ENCODE measurements around the gene CFAP90.

CFAP90 gene

GRCh38 chr5:7867260-7867659 is 16.3 kb upstream of the CFAP90 start:
- DNase-seq, result no peak

GRCh38 chr5:7866196-7866595 is 15.3 kb upstream of the CFAP90 start:
- no peak for DNase-seq

GRCh38 chr5:7857926-7858632 is 7.1 kb upstream of the CFAP90 start:
- DNase-seq, result no peak

- no peak for DNase-seq
These were observed 6.4 kb upstream of the CFAP90 start for GRCh38 chr5:7857361-7857760.

- DNase-seq, result no peak
These were observed 5.9 kb upstream of the CFAP90 start for GRCh38 chr5:7856855-7857254.

DNA sequence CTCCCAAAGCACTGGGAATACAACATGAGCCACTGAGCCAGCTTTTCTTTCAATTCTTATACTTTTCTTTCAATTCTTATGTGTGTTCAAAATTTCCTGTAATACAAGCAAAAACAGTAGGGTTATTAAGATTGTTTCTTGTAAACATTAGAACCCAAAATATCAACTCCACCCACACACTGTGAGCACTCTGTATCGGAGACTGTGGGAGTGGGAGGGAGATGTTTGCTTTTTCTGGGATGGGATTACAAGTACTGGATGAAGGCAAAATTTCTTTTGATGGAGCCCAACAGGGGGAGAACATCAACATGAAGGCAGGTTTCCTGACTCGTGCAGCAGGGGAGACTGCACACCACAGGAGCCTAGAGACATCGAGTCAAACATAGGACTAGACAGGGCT is 4.7 kb upstream of the CFAP90 start:
- DNase-seq, result no peak

DNA sequence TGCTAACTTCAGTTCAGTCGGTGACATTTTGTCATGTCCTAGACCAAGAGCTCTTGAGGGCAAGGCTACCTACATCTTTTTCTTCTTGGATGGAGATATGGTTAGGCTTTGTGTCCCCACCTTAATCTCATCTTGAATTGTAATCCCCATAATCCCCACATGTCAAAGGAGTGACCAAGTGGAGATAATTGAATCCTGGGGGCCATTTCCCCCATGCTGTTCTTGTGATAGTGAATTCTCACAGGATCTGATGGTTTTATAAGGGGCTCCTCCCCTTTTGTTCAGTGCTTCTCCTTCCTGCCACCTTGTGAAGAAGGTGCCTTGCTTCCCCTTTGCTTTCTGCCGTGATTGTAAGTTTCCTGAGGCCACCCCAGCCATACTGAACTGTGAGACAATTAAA is 2.1 kb upstream of the CFAP90 start:
- DNase-seq, result no peak

DNA sequence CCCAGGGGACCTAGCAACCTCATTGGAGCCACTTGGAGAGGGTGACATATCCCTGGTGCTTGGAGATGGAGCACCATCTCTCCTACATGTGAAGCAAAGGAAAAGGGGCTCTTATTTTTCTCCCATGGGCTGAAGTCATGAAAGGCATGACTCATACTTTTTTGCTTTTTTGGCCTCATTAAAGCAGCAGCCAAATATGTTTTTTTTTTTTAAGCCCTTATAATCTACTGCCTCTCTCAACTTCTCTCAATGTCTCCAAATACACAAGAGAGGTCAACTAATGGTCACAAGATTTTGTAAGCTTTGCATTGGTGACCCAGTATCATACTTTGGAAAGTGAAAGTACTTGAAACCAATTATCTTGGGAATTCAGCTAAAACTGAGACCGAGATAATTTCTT is 1.6 kb upstream of the CFAP90 start:
- no peak for DNase-seq

DNA sequence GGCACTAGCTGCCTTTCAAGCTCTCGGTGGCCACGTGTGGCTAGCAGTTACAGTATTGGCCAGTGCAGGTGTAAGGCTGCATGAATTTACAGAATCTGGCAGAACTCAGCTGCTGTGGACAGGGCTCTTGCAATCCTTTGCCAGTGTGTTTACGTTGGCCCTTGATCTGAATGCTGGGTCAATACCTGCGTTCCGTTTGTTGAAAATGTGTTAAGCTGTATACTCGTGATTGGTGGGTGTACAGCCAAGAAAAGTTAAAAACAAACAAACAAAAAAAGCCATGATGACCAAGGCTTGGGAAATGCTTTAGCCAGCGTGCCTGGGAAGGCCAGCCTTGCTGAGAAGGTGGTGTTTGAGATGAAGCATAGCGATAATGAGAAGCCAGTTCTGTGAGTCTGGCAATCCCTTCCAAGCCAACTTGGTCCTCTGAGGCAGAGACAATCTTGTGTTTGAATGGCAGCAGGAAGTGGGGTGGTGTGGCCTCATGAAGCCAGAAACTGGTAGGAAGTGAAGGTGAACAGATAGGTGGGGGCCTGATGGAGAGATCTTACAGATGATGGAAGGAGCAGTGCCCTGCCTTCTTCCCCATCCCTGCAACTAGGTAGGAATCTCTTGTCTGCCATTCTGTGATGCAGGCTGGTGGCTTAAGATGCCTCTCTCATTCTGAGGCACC is 820 bp upstream of the CFAP90 start:
- DNase-seq, result no peak

DNA sequence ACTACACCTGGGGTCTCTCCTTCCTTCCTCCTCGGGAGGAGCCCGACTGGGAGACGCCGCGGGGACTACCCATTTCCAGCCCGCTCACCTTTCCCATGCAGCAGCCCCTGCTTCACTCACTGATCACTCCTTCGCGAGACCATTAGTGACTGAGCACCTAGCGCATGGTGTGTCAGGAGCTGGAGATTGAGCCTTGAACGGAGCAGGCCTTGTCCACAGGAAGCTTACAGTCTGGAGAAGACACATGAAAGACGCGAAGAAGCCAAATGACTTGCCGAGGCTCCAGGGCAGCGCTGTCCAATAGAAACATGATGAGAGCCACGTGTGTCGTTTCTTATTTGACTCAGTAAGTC is 283 bp upstream of the CFAP90 start:
- DNase-seq, result no peak

- no peak for DNase-seq
These were observed 1.1 kb downstream of the CFAP90 start for GRCh38 chr5:7849681-7850394.

DNA sequence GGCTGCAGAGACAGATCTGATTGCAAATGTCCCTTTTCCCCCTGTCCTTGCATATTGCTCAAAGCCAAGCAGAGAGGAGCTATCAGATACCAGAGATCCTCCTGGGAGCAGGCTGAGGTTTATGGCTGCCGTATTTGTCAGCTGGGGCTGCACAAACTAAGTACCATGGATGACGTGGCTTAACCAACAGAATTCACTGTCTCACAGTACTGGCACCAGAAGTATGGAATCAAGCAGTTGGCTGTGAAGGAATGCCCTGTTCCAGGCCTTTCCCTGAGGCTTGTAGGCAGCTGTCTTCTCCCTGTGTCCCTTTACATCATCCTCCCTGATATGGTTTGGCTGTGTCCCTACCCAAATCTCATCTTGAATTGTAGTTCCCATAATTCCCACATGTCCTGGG is 2.6 kb downstream of the CFAP90 start:
- DNase-seq, result no peak

DNA sequence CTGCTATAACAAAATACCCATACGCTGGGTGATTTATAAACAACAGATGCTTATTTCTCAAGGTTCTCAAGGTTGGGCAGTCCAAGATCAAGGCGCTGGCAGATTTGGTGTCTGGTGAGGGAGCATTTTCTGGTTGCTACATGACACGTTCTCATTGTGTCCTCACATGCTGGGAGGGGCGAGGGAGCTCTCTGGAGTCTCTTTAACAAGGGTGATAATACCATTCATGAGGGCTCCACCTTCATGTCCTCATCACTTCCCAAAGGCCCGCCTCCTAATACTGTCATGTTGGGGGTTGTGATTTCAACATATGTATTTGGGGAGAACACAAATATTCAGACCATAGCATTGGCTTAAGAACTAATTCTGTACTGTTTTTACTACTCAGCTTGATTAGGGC is 4.6 kb downstream of the CFAP90 start:
- DNase-seq, result no peak

DNA sequence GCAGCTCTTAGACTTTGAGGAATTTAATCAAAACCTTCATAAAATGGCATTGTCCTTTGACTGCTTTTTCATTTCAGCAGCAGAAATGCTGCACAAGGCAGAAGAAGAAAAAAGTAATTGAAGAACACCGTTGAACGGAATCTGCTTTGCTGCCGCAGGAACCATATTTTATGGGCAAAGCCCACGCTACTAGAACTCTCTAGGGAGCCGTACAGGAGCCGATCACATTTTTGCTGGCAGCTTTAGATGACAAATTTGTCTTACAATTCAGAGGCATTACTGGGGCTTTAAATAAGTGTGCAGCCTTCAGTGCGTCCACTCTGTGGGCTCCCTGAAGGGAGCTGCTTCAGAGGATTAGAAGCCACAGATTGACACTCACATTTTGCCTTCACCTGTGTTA is 5.4 kb downstream of the CFAP90 start:
- no peak for DNase-seq

- no peak for DNase-seq
These were observed 6.0 kb downstream of the CFAP90 start for GRCh38 chr5:7844901-7845300.

DNA sequence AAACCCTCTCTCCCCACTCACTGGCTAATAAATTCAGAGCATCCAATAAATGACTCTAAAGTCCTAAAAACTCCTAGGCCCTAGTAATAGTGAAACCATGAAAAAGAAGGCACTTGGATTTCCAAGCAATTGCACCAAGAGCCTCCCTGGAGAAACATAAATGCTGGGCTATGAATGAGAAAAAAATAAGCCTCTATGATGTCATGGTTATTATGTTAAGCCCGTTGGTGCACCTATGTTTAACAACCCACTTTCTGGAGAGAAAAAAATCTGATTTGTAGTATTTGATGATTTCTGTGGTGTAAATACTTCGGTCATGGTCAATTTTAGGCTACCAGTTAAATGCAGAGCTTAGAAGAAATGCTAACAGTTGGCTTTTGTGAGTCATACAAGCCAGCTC is 8.4 kb downstream of the CFAP90 start:
- DNase-seq, result no peak

- DNase-seq, result no peak
These were observed 13.5 kb downstream of the CFAP90 start for GRCh38 chr5:7837403-7837802.

DNA sequence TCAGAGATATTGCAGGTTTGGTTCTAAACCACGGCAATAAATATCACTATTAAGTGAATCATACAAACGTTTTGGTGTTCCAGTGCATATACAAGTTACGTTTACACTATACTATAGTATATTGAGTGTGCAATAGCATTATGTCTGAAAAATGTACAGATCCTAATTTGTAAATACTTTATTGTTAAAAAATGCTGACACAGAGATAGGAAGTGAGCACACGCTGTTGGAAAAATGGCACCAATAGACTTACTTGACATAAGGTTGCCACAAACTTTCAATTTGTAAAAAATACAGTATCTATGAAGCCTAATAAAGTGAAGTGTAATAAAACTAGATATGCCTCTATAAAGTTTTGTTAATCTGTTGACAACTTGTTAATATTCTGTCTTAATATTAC is 16.0 kb downstream of the CFAP90 start:
- DNase-seq, result no peak

DNA sequence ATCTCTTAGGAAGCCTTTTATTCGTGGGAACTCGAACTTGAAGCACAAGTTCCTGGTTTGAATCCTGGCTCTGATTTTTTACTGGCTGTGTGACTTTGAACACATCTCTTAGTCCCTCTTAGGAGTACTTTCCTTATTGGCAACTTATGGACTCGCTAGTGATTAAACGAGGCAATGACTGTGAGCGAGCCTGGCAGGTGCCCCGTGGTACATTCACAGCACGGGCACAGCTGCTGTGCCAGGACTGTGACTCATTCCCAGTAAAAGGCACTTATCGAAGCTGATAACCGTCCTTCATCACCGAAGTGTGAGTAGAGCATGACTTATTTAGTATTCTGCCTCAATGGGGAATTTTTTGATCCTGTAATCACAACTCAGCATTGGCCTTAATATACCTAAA is 22.7 kb downstream of the CFAP90 start:
- no peak for DNase-seq

GRCh38 chr5:7827610-7828009 is 23.3 kb downstream of the CFAP90 start:
- DNase-seq, result no peak

- DNase-seq, result no peak
These were observed 25.3 kb downstream of the CFAP90 start for GRCh38 chr5:7825630-7826029.

GRCh38 chr5:7824995-7825394 is 25.9 kb downstream of the CFAP90 start:
- no peak for DNase-seq

- no peak for DNase-seq
These were observed 27.3 kb downstream of the CFAP90 start for GRCh38 chr5:7823594-7823993.

GRCh38 chr5:7822449-7822848 is 28.5 kb downstream of the CFAP90 start:
- no peak for DNase-seq

GRCh38 chr5:7816535-7816901 is 34.4 kb downstream of the CFAP90 start:
- no peak for DNase-seq

Measured in activated CD4-positive, alpha-beta T cell treated with anti-CD3 and anti-CD28 coated beads, Interleukin-2, amount 50 U/mL, for 1 hour (primary cell).